Erythroblast (primary cell): Measurements from ENCODE around the gene SORCS1.

Source experiments
- GATA1 ChIP-seq: IDR thresholded peaks from 2 replicates; pipeline ENCODE4 v1.6.1; 2011; ENCODE audit warnings: low read depth, mild to moderate bottlenecking, control low read depth, low read length, moderate library complexity
- POLR2A ChIP-seq: IDR thresholded peaks from 2 replicates; pipeline ENCODE4 v1.6.1; 2011; ENCODE audit warnings: mild to moderate bottlenecking, low read length

GRCh38 chr10:107025676-107026075 is 138.8 kb downstream of the SORCS1 start:
- no peak for TF ChIP-seq POLR2A
- TF ChIP-seq GATA1 = no peak
